Central memory CD8-positive, alpha-beta T cell (primary cell): ENCODE measurements around the gene COL8A1.
"Not testable (repeated sequence)": the region's sequence is repeated elsewhere in the genome, so short reads cannot be mapped to it uniquely, and the experiment has no call there.

Experiments used
- ATAC-seq: fragments of 150-1000 bp; cut with Tn5 transposase; replicated peaks from 2 replicates; pipeline ENCODE4 v1.10.0; 2022; ENCODE audit warnings: mild to moderate bottlenecking, moderate FRiP score, moderate number of reproducible peaks; ENCODE audit not compliant: poor library complexity, severe bottlenecking; ENCODE audit errors: extremely low read depth
- DNase-seq, 2 donors: peaks; one replicate each; pipeline ENCODE4 v3.0.0; 2021; ENCODE audit warnings: low spot score in 2 of 2
- H3K27ac Mint-ChIP-seq: one replicate; pipeline ENCODE4 v1.8.0; 2022; ENCODE audit warnings: low read depth, mild to moderate bottlenecking, moderate library complexity, mixed read lengths
- H3K27me3 Mint-ChIP-seq: one replicate; pipeline ENCODE4 v1.8.0; 2022; ENCODE audit warnings: mixed read lengths
- H3K36me3 Mint-ChIP-seq: one replicate; pipeline ENCODE4 v1.8.0; 2022; ENCODE audit warnings: mild to moderate bottlenecking, moderate library complexity, mixed read lengths; ENCODE audit not compliant: insufficient read depth
- H3K4me1 Mint-ChIP-seq: one replicate; pipeline ENCODE4 v1.8.0; 2022; ENCODE audit warnings: mixed read lengths
- H3K4me3 Mint-ChIP-seq: one replicate; pipeline ENCODE4 v1.8.0; 2022; ENCODE audit warnings: mild to moderate bottlenecking, moderate library complexity, mixed read lengths
- H3K9me3 Mint-ChIP-seq: one replicate; pipeline ENCODE4 v1.8.0; 2022; ENCODE audit warnings: mixed read lengths

The COL8A1 gene

GRCh38 chr3:99730870-99731269 lies 92.5 kb downstream of the COL8A1 start:
- H3K4me1 Mint-ChIP-seq = no peaks in the 10 kb centered on the region
- ATAC-seq = no peak
- H3K27me3 Mint-ChIP-seq = no peaks in the 10 kb centered on the region
- H3K27ac Mint-ChIP-seq = no peak overlapping the region
- no peak overlapping the region for H3K4me3 Mint-ChIP-seq
- no peaks in the 10 kb centered on the region for H3K9me3 Mint-ChIP-seq
- H3K36me3 Mint-ChIP-seq = no peaks in the 10 kb centered on the region
- DNase-seq = no peak

GRCh38 chr3:99731499-99731898 lies 93.1 kb downstream of the COL8A1 start:
- Mint-ChIP-seq H3K27ac (no peak overlapping the region), H3K4me3 (no peak overlapping the region), H3K27me3 (no peaks in the 10 kb centered on the region), H3K9me3 (no peaks in the 10 kb centered on the region), H3K36me3 (no peaks in the 10 kb centered on the region), H3K4me1 (no peaks in the 10 kb centered on the region)
- DNase-seq (no peak), ATAC-seq (no peak)

DNA sequence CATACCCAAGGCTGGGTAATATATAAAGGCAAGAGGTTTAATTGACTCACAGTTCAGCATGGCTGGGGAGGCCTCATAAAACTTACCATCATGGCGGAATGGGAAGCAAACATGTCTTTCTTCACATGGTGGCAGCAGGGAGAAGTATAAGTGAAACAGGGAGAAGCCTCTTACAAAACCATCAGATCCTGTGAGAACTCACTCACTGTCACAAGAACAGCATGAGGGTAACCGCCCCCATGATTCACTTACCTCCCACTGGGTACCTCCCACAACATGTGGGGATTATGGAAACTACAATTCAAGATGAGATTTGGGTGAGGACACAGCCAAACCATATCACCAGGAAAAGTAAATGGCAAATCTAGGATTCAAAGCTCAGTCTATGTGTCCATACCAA lies 102.0 kb downstream of the COL8A1 start:
- H3K4me3 Mint-ChIP-seq = not testable (repeated sequence)

DNA sequence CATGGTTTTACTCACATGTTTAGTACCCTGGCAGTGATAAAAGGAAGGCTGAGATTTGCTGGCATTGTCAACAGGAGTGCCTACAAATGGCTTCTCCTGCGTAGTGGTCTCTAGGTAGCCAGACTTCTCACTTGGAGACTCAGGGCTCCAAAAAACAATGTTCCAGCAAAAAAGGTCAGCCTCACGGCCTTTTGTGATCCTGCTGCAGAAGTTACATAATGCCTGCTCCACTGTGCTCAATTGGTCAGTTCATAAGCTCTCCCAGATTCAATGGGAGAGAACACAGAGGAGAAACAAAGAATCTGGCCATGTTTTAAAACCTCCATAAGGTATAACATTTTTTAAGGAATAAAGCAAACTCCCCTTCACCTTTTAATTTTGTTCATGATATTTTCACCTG lies 103.2 kb downstream of the COL8A1 start:
- Mint-ChIP-seq H3K4me3 (no peak overlapping the region), H3K27ac (no peak overlapping the region), H3K9me3 (peaks cover 13% of the 10 kb centered on the region), H3K4me1 (no peaks in the 10 kb centered on the region), H3K27me3 (peaks cover 13% of the 10 kb centered on the region), H3K36me3 (no peaks in the 10 kb centered on the region)
- no peak for DNase-seq
- ATAC-seq = no peak

More for the DNA sequence above, 102.0 kb downstream of the COL8A1 start:
- not testable (repeated sequence) for H3K36me3 Mint-ChIP-seq, DNase-seq, ATAC-seq, H3K4me1 Mint-ChIP-seq, H3K27ac Mint-ChIP-seq
- Mint-ChIP-seq H3K9me3 (peaks cover 13% of the 10 kb centered on the region), H3K27me3 (peaks cover 13% of the 10 kb centered on the region)

GRCh38 chr3:99747915-99748314 lies 109.5 kb downstream of the COL8A1 start:
- ATAC-seq (no peak), DNase-seq (no peak)
- no peak overlapping the region for H3K27ac Mint-ChIP-seq
- no peaks in the 10 kb centered on the region for H3K36me3 Mint-ChIP-seq
- H3K4me1 Mint-ChIP-seq = no peaks in the 10 kb centered on the region
- H3K27me3 Mint-ChIP-seq = no peaks in the 10 kb centered on the region
- no peak overlapping the region for H3K4me3 Mint-ChIP-seq
- no peaks in the 10 kb centered on the region for H3K9me3 Mint-ChIP-seq

- DNase-seq (no peak), ATAC-seq (no peak)
- Mint-ChIP-seq H3K36me3 (no peaks in the 10 kb centered on the region), H3K4me1 (no peaks in the 10 kb centered on the region), H3K4me3 (no peak overlapping the region), H3K27ac (no peak overlapping the region), H3K27me3 (no peaks in the 10 kb centered on the region), H3K9me3 (no peaks in the 10 kb centered on the region)
Measured at GRCh38 chr3:99751649-99752048, 113.3 kb downstream of the COL8A1 start.

DNA sequence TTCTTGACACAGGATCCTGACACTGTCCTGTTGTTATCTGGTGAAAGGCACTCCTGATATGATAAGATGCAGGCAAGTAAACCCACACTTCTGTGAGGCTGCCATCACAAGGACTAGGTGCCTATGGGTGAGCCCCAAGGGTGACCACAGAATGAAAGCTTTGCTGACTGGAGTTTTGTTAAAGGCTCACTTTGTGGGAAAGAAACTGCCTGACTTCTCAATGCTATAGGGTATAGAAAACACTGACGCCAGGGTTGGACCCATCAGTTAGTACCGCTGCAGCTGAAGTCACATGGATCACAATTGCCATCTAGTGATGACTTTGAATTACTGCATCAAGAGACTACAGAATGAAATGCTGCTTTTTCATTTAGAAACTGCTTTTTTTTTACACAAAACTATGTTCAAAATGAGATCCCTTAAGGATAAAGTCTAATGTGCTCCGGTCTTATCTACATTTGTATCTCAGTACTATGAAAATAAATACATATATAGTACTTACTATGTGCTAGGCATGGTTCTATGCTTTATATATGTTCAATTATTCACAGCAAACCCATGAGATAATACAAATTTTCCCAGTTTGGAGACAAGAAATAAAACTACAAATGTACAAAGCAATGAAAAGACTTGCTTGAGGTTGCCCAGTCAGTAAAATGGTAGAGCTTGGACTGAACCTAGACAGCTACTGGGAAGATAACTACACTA lies 115.0 kb downstream of the COL8A1 start:
- H3K4me3 Mint-ChIP-seq = no peak overlapping the region
- no peaks in the 10 kb centered on the region for H3K36me3 Mint-ChIP-seq
- H3K9me3 Mint-ChIP-seq = no peaks in the 10 kb centered on the region
- H3K4me1 Mint-ChIP-seq = no peaks in the 10 kb centered on the region
- H3K27me3 Mint-ChIP-seq = peaks cover 10% of the 10 kb centered on the region
- DNase-seq (no peak), ATAC-seq (peak; percentile 32)
- no peak overlapping the region for H3K27ac Mint-ChIP-seq

- Mint-ChIP-seq H3K4me1 (no peaks in the 10 kb centered on the region), H3K36me3 (no peaks in the 10 kb centered on the region), H3K27ac (no peak overlapping the region), H3K27me3 (peaks cover 10% of the 10 kb centered on the region), H3K9me3 (no peaks in the 10 kb centered on the region), H3K4me3 (no peak overlapping the region)
- ATAC-seq (no peak), DNase-seq (no peak)
Measured at GRCh38 chr3:99755831-99756230, 117.4 kb downstream of the COL8A1 start.

DNA sequence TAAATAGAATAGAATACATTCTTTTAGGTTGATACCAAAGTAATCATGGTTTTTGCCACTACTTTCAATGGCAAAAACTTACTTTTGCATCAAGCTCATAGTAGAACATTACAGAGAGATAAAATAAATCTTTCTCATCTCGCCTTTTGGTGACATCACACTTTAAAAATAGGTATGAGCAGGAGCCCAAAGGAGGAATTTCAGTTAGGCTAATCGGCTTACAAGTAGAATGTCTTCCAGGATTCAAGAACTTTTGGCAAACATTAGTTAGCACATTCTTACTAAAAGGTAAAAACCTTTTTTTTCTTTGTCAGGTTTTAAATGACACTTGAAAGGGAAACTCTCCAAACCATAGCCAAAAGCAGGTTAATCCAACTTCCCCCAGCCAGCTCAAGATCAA lies 119.6 kb downstream of the COL8A1 start:
- Mint-ChIP-seq H3K9me3 (no peaks in the 10 kb centered on the region), H3K27ac (no peak overlapping the region), H3K4me1 (no peaks in the 10 kb centered on the region), H3K27me3 (peaks cover 19% of the 10 kb centered on the region), H3K36me3 (no peaks in the 10 kb centered on the region), H3K4me3 (no peak overlapping the region)
- ATAC-seq (no peak), DNase-seq (no peak)

DNA sequence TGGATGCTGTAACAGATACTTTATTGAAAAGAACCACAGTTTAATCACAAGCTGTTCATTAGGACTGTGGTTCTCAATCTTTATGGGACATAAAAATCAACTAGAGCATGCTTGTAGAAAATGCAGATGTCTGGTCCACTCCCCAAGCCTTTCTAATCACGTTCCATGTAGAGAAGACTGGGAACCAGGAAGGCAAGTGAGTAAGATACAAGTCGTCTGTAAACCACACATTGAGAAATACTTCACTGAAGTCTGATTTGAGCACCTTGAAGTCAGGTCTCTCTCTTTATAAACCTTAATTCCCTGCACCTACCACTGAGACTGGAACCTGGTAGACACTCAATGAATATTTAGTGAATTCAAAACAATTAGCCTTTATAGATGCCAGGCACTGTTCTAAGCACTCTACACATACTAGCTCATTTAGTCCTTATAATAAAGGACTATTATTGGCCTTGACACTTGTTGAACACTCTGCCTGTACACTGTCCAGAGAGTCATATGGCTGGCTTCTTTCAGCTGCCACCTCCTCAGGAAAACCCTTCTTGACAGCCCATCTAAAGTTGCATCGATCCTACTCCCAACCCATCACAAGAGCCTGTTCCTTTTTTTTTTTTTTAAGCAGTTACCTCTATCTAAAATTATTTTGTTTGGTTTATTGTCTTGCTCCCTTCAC lies 120.2 kb downstream of the COL8A1 start:
- DNase-seq (no peak), ATAC-seq (no peak)
- Mint-ChIP-seq H3K4me1 (no peaks in the 10 kb centered on the region), H3K9me3 (no peaks in the 10 kb centered on the region), H3K27me3 (peaks cover 19% of the 10 kb centered on the region), H3K36me3 (no peaks in the 10 kb centered on the region), H3K4me3 (no peak overlapping the region), H3K27ac (no peak overlapping the region)

GRCh38 chr3:99760031-99760430 lies 121.6 kb downstream of the COL8A1 start:
- Mint-ChIP-seq H3K27me3 (peaks cover 19% of the 10 kb centered on the region), H3K27ac (no peak overlapping the region), H3K9me3 (no peaks in the 10 kb centered on the region), H3K36me3 (no peaks in the 10 kb centered on the region), H3K4me1 (no peaks in the 10 kb centered on the region), H3K4me3 (no peak overlapping the region)
- no peak for DNase-seq
- ATAC-seq = no peak

DNA sequence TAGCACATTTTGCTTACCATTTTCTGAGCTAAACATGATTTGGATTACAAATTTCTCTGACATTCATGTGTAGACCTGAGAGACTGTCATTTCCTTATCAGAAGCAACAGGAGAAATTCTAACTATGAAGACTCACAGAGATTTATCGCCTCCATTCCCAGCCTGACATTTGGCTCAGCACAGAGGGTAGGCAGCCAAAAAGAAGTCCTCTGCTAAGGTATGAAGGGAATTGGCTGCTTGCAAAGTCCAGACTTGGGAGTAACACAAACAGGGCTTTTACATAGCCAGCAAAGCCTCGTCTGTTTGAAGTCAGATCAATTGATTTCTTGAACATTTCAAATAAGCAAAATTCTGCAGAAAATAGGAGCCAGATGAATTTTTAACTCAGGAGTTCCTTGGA lies 122.2 kb downstream of the COL8A1 start:
- Mint-ChIP-seq H3K4me3 (no peak overlapping the region), H3K4me1 (no peaks in the 10 kb centered on the region), H3K27ac (no peak overlapping the region), H3K27me3 (peaks cover 19% of the 10 kb centered on the region), H3K36me3 (no peaks in the 10 kb centered on the region), H3K9me3 (no peaks in the 10 kb centered on the region)
- ATAC-seq (no peak), DNase-seq (no peak)

DNA sequence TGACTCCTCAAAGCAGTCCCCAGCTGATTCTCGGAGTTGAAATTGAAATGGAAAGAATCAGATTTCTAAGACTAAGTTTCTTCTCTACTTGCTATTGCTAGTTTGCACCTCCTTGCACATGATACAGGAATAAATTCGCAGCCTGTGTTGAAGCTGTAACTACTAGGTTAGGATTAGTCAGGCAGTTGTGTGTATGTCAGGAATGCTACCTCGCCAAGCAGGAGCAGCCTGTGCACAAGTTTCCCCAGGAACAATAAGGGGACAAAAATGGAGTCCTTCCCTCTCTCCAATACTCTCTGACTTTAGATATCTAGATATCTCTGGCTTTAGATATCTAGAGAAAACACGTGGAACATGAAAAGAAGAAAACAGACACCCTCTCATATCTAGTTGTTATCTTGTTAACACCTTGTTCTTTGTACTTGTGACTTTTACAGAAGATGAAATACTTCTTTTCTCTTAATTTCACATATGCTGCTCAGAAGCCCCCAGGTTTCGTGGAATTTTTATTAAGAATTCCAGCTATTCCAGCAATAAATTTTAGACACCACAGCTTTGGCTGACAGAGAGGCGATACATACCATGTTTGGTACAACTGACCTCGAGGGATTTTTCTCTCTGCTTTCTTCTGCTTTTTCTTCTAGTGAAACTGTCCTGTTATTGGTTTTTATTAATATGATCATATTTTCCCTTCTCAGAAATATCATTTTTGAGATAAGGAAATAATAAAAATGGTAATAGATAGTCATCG lies 123.2 kb downstream of the COL8A1 start:
- no peaks in the 10 kb centered on the region for H3K9me3 Mint-ChIP-seq
- H3K4me3 Mint-ChIP-seq = no peak overlapping the region
- no peaks in the 10 kb centered on the region for H3K36me3 Mint-ChIP-seq
- DNase-seq = no peak
- H3K27ac Mint-ChIP-seq = no peak overlapping the region
- ATAC-seq = no peak
- no peaks in the 10 kb centered on the region for H3K4me1 Mint-ChIP-seq
- peaks cover 19% of the 10 kb centered on the region for H3K27me3 Mint-ChIP-seq
